ENCODE data around the gene NEBL.

Gene NEBL

DNA sequence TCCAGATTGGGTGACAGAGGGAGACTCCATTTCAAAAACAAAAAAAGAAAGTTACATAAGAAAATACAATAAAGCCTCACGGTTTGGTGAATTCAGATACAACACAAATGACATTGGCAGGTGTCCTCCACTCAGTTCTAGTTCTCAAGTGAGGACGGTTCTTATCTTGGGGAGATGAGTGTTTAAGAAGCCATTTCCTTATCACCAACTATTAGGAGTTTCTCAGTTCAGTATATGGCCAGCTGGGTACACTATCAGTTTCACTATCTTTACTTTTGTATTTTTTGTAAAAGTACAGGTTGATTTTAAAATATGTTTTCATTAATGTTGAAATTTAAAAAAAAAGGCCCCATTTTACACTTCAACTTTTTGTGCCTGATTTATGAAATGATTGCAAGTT lies 36.6 kb upstream of the NEBL start:
- no peak overlapping the region for H3K4me3 ChIP-seq (replicated peaks in 1 of 2; ENCODE audit: low read depth in 2 of 2, low read length in 2 of 2)

GRCh38 chr10:20932606-20933126 lies 35.6 kb upstream of the NEBL start:
- DNase-seq (ENCODE audit: low read depth in 2 of 2) = no peak
- H3K4me3 ChIP-seq (replicated peaks in 1 of 2; ENCODE audit: low read depth in 2 of 2, low read length in 2 of 2) = no peak overlapping the region
- TF ChIP-seq, protein P1, sequence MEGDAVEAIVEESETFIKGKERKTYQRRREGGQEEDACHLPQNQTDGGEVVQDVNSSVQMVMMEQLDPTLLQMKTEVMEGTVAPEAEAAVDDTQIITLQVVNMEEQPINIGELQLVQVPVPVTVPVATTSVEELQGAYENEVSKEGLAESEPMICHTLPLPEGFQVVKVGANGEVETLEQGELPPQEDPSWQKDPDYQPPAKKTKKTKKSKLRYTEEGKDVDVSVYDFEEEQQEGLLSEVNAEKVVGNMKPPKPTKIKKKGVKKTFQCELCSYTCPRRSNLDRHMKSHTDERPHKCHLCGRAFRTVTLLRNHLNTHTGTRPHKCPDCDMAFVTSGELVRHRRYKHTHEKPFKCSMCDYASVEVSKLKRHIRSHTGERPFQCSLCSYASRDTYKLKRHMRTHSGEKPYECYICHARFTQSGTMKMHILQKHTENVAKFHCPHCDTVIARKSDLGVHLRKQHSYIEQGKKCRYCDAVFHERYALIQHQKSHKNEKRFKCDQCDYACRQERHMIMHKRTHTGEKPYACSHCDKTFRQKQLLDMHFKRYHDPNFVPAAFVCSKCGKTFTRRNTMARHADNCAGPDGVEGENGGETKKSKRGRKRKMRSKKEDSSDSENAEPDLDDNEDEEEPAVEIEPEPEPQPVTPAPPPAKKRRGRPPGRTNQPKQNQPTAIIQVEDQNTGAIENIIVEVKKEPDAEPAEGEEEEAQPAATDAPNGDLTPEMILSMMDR (IDR thresholded peaks at IDR 0.05; ENCODE audit: low read depth, low read length) = no peak

More for the DNA sequence above, 36.6 kb upstream of the NEBL start:
- DNase-seq (ENCODE audit: low read depth in 2 of 2) = no peak
- TF ChIP-seq, protein P1 (IDR thresholded peaks at IDR 0.05; ENCODE audit: low read depth, low read length) = no peak

DNA sequence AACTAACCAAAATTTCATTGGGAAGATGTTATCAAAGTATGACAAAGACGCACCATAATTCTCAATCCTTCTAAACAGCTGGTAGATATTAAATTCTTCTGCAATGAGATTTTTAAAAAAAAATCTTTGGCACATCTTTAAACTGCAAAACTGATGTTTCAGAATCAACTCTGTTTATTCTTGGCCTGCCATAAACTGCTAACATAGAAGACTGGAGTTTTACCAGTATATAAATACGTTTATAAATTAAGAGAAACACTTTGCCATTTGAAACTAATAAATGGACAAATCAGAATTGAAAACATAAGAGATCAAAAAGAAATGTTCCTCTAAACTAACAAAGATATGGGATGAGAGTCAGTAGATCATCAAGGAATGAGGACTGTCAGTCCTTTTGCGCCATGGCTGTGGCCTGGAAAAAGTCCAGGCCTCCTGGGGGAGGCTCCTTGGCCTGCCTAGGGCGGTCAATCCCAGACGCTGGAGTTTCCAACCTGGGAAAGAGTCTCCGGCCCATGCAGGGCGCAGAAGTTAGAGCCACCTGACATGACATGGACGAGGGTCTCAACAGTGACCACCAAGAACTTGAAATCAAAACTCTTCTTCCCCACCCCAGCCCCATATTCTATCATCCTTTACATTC lies 34.2 kb upstream of the NEBL start:
- no peak overlapping the region for H3K4me3 ChIP-seq (replicated peaks in 1 of 2; ENCODE audit: low read depth in 2 of 2, low read length in 2 of 2)
- no peak for DNase-seq (ENCODE audit: low read depth in 2 of 2)
- TF ChIP-seq, protein P1 (IDR thresholded peaks at IDR 0.05; ENCODE audit: low read depth, low read length) = no peak

GRCh38 chr10:20927456-20927855 lies 30.3 kb upstream of the NEBL start:
- H3K4me3 ChIP-seq (replicated peaks in 1 of 2; ENCODE audit: low read depth in 2 of 2, low read length in 2 of 2) = no peak overlapping the region
- no peak for DNase-seq (ENCODE audit: low read depth in 2 of 2)
- TF ChIP-seq, protein P1 (IDR thresholded peaks at IDR 0.05; ENCODE audit: low read depth, low read length) = no peak

- TF ChIP-seq, protein P1 (IDR thresholded peaks at IDR 0.05; ENCODE audit: low read depth, low read length) = no peak
- no peak overlapping the region for H3K4me3 ChIP-seq (replicated peaks in 1 of 2; ENCODE audit: low read depth in 2 of 2, low read length in 2 of 2)
Measured at GRCh38 chr10:20922451-20922850, 25.3 kb upstream of the NEBL start.

GRCh38 chr10:20922033-20922432 lies 24.9 kb upstream of the NEBL start:
- DNase-seq (ENCODE audit: low read depth in 2 of 2) = no peak

More at GRCh38 chr10:20922451-20922850, 25.3 kb upstream of the NEBL start:
- no peak for DNase-seq (ENCODE audit: low read depth in 2 of 2)

More at GRCh38 chr10:20922033-20922432, 24.9 kb upstream of the NEBL start:
- TF ChIP-seq, protein P1 (IDR thresholded peaks at IDR 0.05; ENCODE audit: low read depth, low read length) = no peak
- no peak overlapping the region for H3K4me3 ChIP-seq (replicated peaks in 1 of 2; ENCODE audit: low read depth in 2 of 2, low read length in 2 of 2)
